Mesendoderm (in vitro differentiated cells): ENCODE results near the gene GALNTL6.

Source experiments
- DNase-seq: peaks from one replicate; pipeline ENCODE4 v3.0.0; 2013
- H2AK5ac ChIP-seq: 2 replicates; pipeline ENCODE4 v1.6.1; 2013; ENCODE audit warnings: low read length, inconsistent platforms
- H2BK120ac ChIP-seq: 2 replicates; pipeline ENCODE4 v1.6.1; 2013; ENCODE audit warnings: low read depth, mild to moderate bottlenecking, low read length, moderate library complexity, mixed read lengths
- H2BK15ac ChIP-seq: replicated peaks from 2 replicates; pipeline ENCODE4 v1.6.1; 2013; ENCODE audit warnings: low read depth, mild to moderate bottlenecking, moderate library complexity
- H2BK5ac ChIP-seq: 2 replicates; pipeline ENCODE4 v1.6.1; 2013; ENCODE audit warnings: low read length, inconsistent platforms
- H3K18ac ChIP-seq: 2 replicates; pipeline ENCODE4 v1.6.1; 2013; ENCODE audit warnings: mild to moderate bottlenecking, low read length, mixed read lengths
- H3K23ac ChIP-seq: one replicate; pipeline ENCODE4 v1.6.1; 2013; ENCODE audit warnings: low read length
- H3K27ac ChIP-seq: 2 replicates; pipeline ENCODE4 v1.5.1; 2013; ENCODE audit warnings: low read depth, mild to moderate bottlenecking, inconsistent platforms, low read length, moderate library complexity
- H3K27me3 ChIP-seq: 2 replicates; pipeline ENCODE4 v1.6.1; 2013; ENCODE audit warnings: low read length, control low read depth, mild to moderate bottlenecking, inconsistent platforms; ENCODE audit not compliant: insufficient read depth, poor library complexity
- H3K36me3 ChIP-seq: 2 replicates; pipeline ENCODE4 v1.6.1; 2013; ENCODE audit warnings: low read length, inconsistent platforms; ENCODE audit not compliant: control insufficient read depth, insufficient read depth
- H3K4ac ChIP-seq: one replicate; pipeline ENCODE4 v1.6.1; 2013; ENCODE audit warnings: low read depth, mild to moderate bottlenecking, low read length, moderate library complexity
- H3K4me1 ChIP-seq: 2 replicates; pipeline ENCODE4 v1.6.1; 2013; ENCODE audit warnings: low read depth, low read length, inconsistent platforms; ENCODE audit not compliant: control insufficient read depth
- H3K4me2 ChIP-seq: 2 replicates; pipeline ENCODE4 v1.6.1; 2013; ENCODE audit warnings: low read length
- H3K4me3 ChIP-seq: 2 replicates; pipeline ENCODE4 v1.5.1; 2013; ENCODE audit warnings: mild to moderate bottlenecking, low read length
- H3K56ac ChIP-seq: one replicate; pipeline ENCODE4 v1.6.1; 2013; ENCODE audit warnings: low read length
- H3K79me1 ChIP-seq: 2 replicates; pipeline ENCODE4 v1.6.1; 2013; ENCODE audit warnings: low read length, inconsistent platforms
- H3K79me2 ChIP-seq: 2 replicates; pipeline ENCODE4 v1.6.1; 2013; ENCODE audit warnings: mild to moderate bottlenecking, low read length; ENCODE audit not compliant: control insufficient read depth, insufficient read depth
- H3K9ac ChIP-seq: 2 replicates; pipeline ENCODE4 v1.6.1; 2013; ENCODE audit warnings: low read length, inconsistent platforms
- H4K5ac ChIP-seq: one replicate; pipeline ENCODE4 v1.6.1; 2013; ENCODE audit warnings: low read length
- H4K8ac ChIP-seq: one replicate; pipeline ENCODE4 v1.6.1; 2013; ENCODE audit warnings: low read depth, mild to moderate bottlenecking, control low read depth, low read length, moderate library complexity
- WGBS: extraction: QIAGEN DNeasy Blood & Tissue Kit; methylation state at CpG from one replicate; pipeline ENCODE4 v1.1.7; 2013; ENCODE audit warnings: low lambda C conversion rate, missing lambda C conversion rate; ENCODE audit not compliant: insufficient coverage; ENCODE audit errors: extremely low coverage; 5-methylcytosine and 5-hydroxymethylcytosine counted together

The GALNTL6 gene

GRCh38 chr4:172649143-172649542, 835.9 kb downstream of the GALNTL6 start:
- Histone ChIP-seq H3K79me2 (no peaks in the 10 kb centered on the region), H2AK5ac (no peak overlapping the region), H4K5ac (no peak overlapping the region), H4K8ac (no peak overlapping the region), H3K4me2 (no peak overlapping the region), H3K4ac (no peak overlapping the region), H2BK15ac (no peak overlapping the region), H3K56ac (no peak overlapping the region), H2BK120ac (no peak overlapping the region), H3K79me1 (no peaks in the 10 kb centered on the region), H3K27me3 (no peaks in the 10 kb centered on the region), H2BK5ac (no peak overlapping the region), H3K18ac (no peak overlapping the region), H3K4me1 (no peaks in the 10 kb centered on the region), H3K9ac (no peak overlapping the region), H3K23ac (no peak overlapping the region), H3K4me3 (no peak overlapping the region), H3K27ac (no peak overlapping the region), H3K36me3 (no peaks in the 10 kb centered on the region)
- DNase-seq = no peak
- no CpG with 5 or more reads among the region's 2 CpGs for WGBS

DNA sequence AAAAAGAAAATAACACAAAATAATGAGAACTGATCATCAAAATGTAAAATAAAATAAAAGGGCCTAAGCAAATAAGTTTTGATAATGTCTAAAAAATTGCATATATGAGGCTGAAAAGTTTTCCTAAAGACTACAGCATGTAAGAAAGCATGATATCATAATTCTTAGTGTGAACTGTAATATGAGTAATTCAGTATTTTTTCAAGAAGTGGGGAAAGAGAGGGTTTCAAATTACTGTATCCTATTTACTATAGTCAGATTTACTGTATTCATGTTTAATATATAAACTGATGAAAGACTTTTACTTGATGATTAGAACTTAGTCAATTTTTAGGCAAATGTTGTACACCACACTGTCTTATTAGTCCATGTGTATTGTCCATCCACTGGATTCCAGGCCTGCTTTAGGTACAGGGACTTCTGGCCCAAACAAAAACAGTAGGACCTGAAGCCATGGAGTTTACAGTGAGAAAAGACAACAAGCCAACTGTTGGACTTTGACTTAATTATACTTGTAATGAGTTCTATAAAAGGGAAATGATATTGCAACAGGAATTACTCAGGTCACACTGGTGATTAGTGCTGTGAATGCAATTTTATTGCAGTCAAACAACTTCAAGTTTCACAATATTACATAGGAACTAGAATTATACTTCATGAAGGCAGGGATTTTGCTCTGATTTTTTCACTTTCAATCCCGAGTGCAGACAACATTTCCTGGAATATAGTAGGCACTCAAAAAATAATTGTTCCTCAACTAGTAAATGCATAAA, 837.7 kb downstream of the GALNTL6 start:
- Histone ChIP-seq H2AK5ac (no peak overlapping the region), H4K5ac (no peak overlapping the region), H2BK15ac (no peak overlapping the region), H2BK5ac (no peak overlapping the region), H3K27me3 (no peaks in the 10 kb centered on the region), H3K9ac (no peak overlapping the region), H3K4me2 (no peak overlapping the region), H3K36me3 (no peaks in the 10 kb centered on the region), H2BK120ac (no peak overlapping the region), H3K4me3 (no peak overlapping the region), H4K8ac (no peak overlapping the region), H3K56ac (no peak overlapping the region), H3K79me2 (no peaks in the 10 kb centered on the region), H3K23ac (no peak overlapping the region), H3K4ac (no peak overlapping the region), H3K79me1 (no peaks in the 10 kb centered on the region), H3K18ac (no peak overlapping the region), H3K4me1 (no peaks in the 10 kb centered on the region), H3K27ac (no peak overlapping the region)
- no peak for DNase-seq
- WGBS = no CpG with 5 or more reads among the region's 1 CpG

DNA sequence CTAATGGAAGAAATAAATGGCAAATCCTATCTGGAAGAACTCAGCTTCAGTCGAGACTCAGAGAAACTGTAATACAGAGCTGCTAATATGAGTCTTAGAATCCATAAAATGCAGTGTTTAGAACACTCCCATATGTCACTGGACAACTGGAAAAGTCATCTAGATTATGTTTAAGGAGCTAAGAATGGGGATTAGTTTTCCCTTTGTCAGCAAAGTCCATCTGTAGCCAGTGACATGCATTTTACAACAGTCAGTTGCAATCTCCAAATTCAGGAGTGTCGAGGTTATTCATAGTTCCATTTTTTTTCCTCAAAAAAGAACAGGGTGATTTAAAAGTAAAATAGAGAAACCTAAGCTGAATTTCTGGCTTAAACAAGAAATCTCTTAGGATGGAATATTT, 838.8 kb downstream of the GALNTL6 start:
- Histone ChIP-seq H3K79me1 (no peaks in the 10 kb centered on the region), H3K27ac (no peak overlapping the region)
- WGBS = no CpG with 5 or more reads among the region's 2 CpGs

GRCh38 chr4:172652369-172652768, 839.2 kb downstream of the GALNTL6 start:
- no peak overlapping the region for H2BK15ac ChIP-seq
- no peak overlapping the region for H3K56ac ChIP-seq
- no peak overlapping the region for H3K4ac ChIP-seq
- H4K8ac ChIP-seq = no peak overlapping the region
- no peaks in the 10 kb centered on the region for H3K4me1 ChIP-seq
- H2BK120ac ChIP-seq = no peak overlapping the region
- H4K5ac ChIP-seq = no peak overlapping the region
- no peak overlapping the region for H3K27ac ChIP-seq
- H3K23ac ChIP-seq = no peak overlapping the region
- H2AK5ac ChIP-seq = no peak overlapping the region
- no peaks in the 10 kb centered on the region for H3K79me1 ChIP-seq
- WGBS = no CpG with 5 or more reads among the region's 1 CpG
- no peak overlapping the region for H3K4me2 ChIP-seq
- DNase-seq = no peak
- H3K36me3 ChIP-seq = no peaks in the 10 kb centered on the region
- no peak overlapping the region for H3K18ac ChIP-seq
- H3K79me2 ChIP-seq = no peaks in the 10 kb centered on the region
- no peak overlapping the region for H2BK5ac ChIP-seq
- H3K9ac ChIP-seq = no peak overlapping the region
- H3K27me3 ChIP-seq = no peaks in the 10 kb centered on the region
- no peak overlapping the region for H3K4me3 ChIP-seq

More for the DNA sequence above, 838.8 kb downstream of the GALNTL6 start:
- H3K18ac ChIP-seq = no peak overlapping the region
- no peak overlapping the region for H3K56ac ChIP-seq
- no peaks in the 10 kb centered on the region for H3K27me3 ChIP-seq
- no peak overlapping the region for H3K9ac ChIP-seq
- H3K4me3 ChIP-seq = no peak overlapping the region
- H3K36me3 ChIP-seq = no peaks in the 10 kb centered on the region
- H3K4me1 ChIP-seq = no peaks in the 10 kb centered on the region
- no peak overlapping the region for H2BK120ac ChIP-seq
- no peak overlapping the region for H2BK5ac ChIP-seq
- no peak overlapping the region for H4K8ac ChIP-seq
- H2BK15ac ChIP-seq = no peak overlapping the region
- no peak overlapping the region for H3K4ac ChIP-seq
- no peak overlapping the region for H4K5ac ChIP-seq
- no peak overlapping the region for H3K23ac ChIP-seq
- H3K79me2 ChIP-seq = no peaks in the 10 kb centered on the region
- H3K4me2 ChIP-seq = no peak overlapping the region
- H2AK5ac ChIP-seq = no peak overlapping the region
- no peak for DNase-seq

GRCh38 chr4:172653676-172654075, 840.5 kb downstream of the GALNTL6 start:
- no peak overlapping the region for H2AK5ac ChIP-seq
- no peak overlapping the region for H3K4me3 ChIP-seq

DNA sequence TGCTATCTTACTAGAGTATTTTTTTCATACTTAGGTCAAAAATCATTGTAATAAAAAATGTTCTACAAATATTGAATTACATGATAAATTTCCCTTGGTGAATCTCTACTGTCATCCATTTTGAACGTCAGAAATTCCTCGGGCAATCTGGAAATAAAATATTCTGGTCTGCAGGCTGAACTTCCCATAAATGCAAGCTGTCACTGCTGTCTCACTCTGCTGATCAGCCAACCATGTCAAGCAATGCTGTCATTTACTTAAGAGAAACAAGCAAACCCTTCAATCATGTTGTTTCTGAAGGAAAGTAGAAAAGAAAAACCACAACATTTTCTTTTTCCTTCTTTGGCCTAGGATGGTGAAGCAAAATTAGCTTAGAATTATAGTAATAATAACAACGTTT, 841.3 kb downstream of the GALNTL6 start:
- Histone ChIP-seq H3K36me3 (no peaks in the 10 kb centered on the region), H3K27me3 (no peaks in the 10 kb centered on the region), H3K18ac (no peak overlapping the region), H2BK120ac (no peak overlapping the region), H3K23ac (no peak overlapping the region), H2AK5ac (no peak overlapping the region), H3K27ac (no peak overlapping the region), H2BK15ac (no peak overlapping the region), H3K79me2 (no peaks in the 10 kb centered on the region), H2BK5ac (no peak overlapping the region), H3K56ac (no peak overlapping the region), H3K79me1 (no peaks in the 10 kb centered on the region), H3K4me3 (no peak overlapping the region), H4K8ac (no peak overlapping the region), H4K5ac (no peak overlapping the region), H3K9ac (no peak overlapping the region), H3K4me2 (no peak overlapping the region), H3K4me1 (no peaks in the 10 kb centered on the region), H3K4ac (no peak overlapping the region)
- no CpG with 5 or more reads among the region's 3 CpGs for WGBS
- no peak for DNase-seq

More at GRCh38 chr4:172653676-172654075, 840.5 kb downstream of the GALNTL6 start:
- Histone ChIP-seq H3K79me1 (no peaks in the 10 kb centered on the region), H2BK120ac (no peak overlapping the region), H4K8ac (no peak overlapping the region), H4K5ac (no peak overlapping the region), H3K27ac (no peak overlapping the region), H3K4ac (no peak overlapping the region), H3K9ac (no peak overlapping the region), H3K18ac (no peak overlapping the region), H3K4me2 (no peak overlapping the region), H3K23ac (no peak overlapping the region), H2BK5ac (no peak overlapping the region), H3K79me2 (no peaks in the 10 kb centered on the region), H3K27me3 (no peaks in the 10 kb centered on the region), H3K36me3 (no peaks in the 10 kb centered on the region), H3K4me1 (no peaks in the 10 kb centered on the region), H3K56ac (no peak overlapping the region), H2BK15ac (no peak overlapping the region)
- no peak for DNase-seq
